ENCODE measurements around the gene BCAN.

Gene BCAN

DNA sequence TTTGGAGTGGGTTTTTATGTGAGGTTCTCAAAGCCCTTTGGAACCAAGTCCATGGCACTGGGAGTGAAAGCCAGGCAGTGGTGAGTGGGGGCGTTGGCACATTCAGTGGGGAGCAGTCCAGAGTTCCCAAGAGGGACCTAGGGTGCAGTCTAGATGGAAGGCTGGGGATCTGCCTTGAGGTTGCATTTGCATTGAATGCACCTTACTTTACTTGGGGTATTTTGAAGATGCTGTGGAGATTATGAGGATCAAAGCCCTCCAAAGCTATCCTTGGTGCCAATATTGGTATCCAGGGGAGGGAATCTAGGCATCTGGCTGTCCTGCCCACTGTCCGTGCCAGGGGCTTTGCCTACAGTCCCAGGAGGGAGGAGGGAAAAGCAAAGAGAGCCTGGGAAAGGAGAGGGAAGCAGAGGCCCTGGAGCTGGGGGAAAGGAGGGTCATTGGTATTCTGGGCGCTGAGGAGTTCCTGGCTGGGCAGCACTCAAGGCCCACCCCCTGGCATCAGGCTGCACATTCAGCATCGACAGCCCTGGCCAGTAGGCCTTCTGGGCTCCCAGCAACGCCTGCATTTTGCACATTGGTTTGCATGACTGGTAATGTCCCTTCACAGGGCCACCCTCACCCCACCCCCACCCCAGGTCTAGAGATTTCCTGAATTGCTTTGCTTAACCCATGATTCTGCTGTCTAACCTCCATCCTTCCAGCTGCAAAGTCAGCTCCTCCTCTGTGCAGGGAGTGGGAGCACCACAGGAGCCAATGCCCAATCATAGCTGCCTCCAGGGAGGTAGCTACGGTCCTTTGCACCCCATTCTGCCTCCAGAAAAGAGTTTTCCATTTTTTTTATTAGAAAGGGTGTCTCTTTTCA, 843 bp upstream of the BCAN start:
- Histone ChIP-seq H3K36me3 (ENCODE audit: control insufficient read depth, insufficient read depth, low read length) (no peaks in the 10 kb centered on the region; the same call in 1 of the 2 replicates), H3K4me3 (replicated peaks; ENCODE audit: low read depth, low read length) (no peak overlapping the region), H3K27me3 (replicated peaks; ENCODE audit: control insufficient read depth, insufficient read depth, low read length) (peaks cover 3% of the 10 kb centered on the region; the same call in 1 of the 2 replicates)
- TF ChIP-seq, protein P1, sequence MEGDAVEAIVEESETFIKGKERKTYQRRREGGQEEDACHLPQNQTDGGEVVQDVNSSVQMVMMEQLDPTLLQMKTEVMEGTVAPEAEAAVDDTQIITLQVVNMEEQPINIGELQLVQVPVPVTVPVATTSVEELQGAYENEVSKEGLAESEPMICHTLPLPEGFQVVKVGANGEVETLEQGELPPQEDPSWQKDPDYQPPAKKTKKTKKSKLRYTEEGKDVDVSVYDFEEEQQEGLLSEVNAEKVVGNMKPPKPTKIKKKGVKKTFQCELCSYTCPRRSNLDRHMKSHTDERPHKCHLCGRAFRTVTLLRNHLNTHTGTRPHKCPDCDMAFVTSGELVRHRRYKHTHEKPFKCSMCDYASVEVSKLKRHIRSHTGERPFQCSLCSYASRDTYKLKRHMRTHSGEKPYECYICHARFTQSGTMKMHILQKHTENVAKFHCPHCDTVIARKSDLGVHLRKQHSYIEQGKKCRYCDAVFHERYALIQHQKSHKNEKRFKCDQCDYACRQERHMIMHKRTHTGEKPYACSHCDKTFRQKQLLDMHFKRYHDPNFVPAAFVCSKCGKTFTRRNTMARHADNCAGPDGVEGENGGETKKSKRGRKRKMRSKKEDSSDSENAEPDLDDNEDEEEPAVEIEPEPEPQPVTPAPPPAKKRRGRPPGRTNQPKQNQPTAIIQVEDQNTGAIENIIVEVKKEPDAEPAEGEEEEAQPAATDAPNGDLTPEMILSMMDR (IDR thresholded peaks at IDR 0.05; ENCODE audit: insufficient read depth, low read length, poor library complexity, severe bottlenecking): no peak
- DNase-seq (ENCODE audit: extremely low read depth, insufficient read length): no peak

GRCh38 chr1:156642265-156643048, 540 bp downstream of the BCAN start:
- DNase-seq (ENCODE audit: extremely low read depth, insufficient read length): no peak
- H3K36me3 ChIP-seq (ENCODE audit: control insufficient read depth, insufficient read depth, low read length): no peaks in the 10 kb centered on the region; the same call in none of the 2 replicates
- TF ChIP-seq, protein P1 (IDR thresholded peaks at IDR 0.05; ENCODE audit: insufficient read depth, low read length, poor library complexity, severe bottlenecking): no peak
- peaks cover 3% of the 10 kb centered on the region; the same call in 1 of the 2 replicates for H3K27me3 ChIP-seq (replicated peaks; ENCODE audit: control insufficient read depth, insufficient read depth, low read length)
- no peak overlapping the region for H3K4me3 ChIP-seq (replicated peaks; ENCODE audit: low read depth, low read length)

DNA sequence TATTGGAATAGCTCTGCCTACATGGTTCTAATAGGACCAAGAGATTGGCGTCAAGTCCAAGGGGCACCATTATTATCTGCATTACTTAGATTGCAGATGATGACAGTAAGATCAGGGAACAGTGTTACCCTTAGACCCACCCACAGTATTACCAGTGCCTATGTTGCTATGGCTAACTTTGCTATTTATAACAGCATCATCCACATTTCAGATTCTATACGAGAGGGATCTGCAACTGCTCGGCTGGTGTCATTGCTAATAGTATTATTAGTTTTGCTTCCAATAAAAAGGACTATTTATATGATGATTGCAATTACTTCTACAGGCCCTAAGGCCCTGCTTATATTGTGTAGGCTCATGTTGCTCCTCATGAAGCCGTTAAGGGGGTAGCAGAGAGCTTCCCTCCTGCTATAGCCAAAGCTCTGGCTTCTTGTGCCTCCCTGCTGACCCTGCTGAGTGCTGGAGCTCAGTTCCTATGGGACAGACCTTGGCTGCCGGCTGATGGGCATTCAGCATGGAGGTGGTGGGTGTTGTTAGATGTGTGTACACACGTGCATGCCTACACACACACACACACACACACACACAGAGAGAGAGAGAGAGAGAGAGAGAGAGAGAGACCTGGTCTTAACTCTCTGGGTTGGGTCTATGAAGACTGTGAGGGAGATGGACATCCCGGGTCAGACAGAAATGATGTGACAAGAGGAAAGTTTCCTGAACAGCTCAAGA, 1.3 kb downstream of the BCAN start:
- H3K27me3 ChIP-seq (replicated peaks; ENCODE audit: control insufficient read depth, insufficient read depth, low read length): peaks cover 1% of the 10 kb centered on the region; the same call in 1 of the 2 replicates
- H3K4me3 ChIP-seq (replicated peaks; ENCODE audit: low read depth, low read length): no peak overlapping the region
- DNase-seq (ENCODE audit: extremely low read depth, insufficient read length): no peak
- TF ChIP-seq, protein P1 (IDR thresholded peaks at IDR 0.05; ENCODE audit: insufficient read depth, low read length, poor library complexity, severe bottlenecking): no peak
- no peaks in the 10 kb centered on the region; the same call in none of the 2 replicates for H3K36me3 ChIP-seq (ENCODE audit: control insufficient read depth, insufficient read depth, low read length)

DNA sequence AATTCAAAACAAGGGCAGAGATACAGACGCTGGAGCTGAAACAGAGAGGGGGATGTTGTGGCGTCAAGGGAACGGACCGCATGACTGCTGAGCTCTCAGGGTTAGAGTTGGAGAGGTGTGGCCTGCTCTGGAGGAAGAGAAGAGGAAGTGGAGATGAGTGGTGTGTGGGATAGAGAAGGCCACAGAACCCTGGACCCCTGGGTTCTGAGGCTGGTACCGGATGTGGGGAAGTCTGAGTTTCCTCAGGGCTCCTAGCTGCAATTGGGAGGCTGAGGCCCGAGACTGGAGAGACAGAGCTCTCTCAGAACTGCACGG, 1.8 kb downstream of the BCAN start:
- H3K27me3 ChIP-seq (replicated peaks; ENCODE audit: control insufficient read depth, insufficient read depth, low read length): peaks cover 1% of the 10 kb centered on the region; the same call in 1 of the 2 replicates
- no peak overlapping the region for H3K4me3 ChIP-seq (replicated peaks; ENCODE audit: low read depth, low read length)

DNA sequence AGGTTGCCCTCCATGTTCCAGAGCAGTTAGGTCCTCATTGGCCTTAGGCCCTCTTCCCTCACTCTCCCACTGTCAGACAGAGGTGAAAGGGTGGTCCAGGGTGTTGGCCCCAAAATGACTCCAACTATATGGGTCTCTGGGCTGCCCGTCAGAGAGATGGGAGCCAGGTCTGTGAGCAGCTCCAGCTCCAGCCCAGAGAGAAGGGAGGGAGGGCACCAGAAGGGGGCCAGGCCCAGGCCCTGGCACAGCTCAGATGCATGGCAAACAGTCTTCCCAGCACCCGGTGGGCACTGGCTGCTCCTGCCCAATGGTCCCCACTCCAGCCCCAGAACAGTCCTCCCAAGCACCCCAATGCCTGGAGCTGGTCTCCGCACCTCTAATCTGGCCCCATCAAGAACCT, 2.2 kb downstream of the BCAN start:
- no peaks in the 10 kb centered on the region; the same call in none of the 2 replicates for H3K36me3 ChIP-seq (ENCODE audit: control insufficient read depth, insufficient read depth, low read length)
- TF ChIP-seq, protein P1 (IDR thresholded peaks at IDR 0.05; ENCODE audit: insufficient read depth, low read length, poor library complexity, severe bottlenecking): no peak
- no peaks in the 10 kb centered on the region; the same call in 1 of the 2 replicates for H3K27me3 ChIP-seq (replicated peaks; ENCODE audit: control insufficient read depth, insufficient read depth, low read length)

More for the DNA sequence above, 1.8 kb downstream of the BCAN start:
- TF ChIP-seq, protein P1 (IDR thresholded peaks at IDR 0.05; ENCODE audit: insufficient read depth, low read length, poor library complexity, severe bottlenecking): no peak
- no peak for DNase-seq (ENCODE audit: extremely low read depth, insufficient read length)
- no peaks in the 10 kb centered on the region; the same call in none of the 2 replicates for H3K36me3 ChIP-seq (ENCODE audit: control insufficient read depth, insufficient read depth, low read length)

More for the DNA sequence above, 2.2 kb downstream of the BCAN start:
- H3K4me3 ChIP-seq (replicated peaks; ENCODE audit: low read depth, low read length): no peak overlapping the region
- DNase-seq (ENCODE audit: extremely low read depth, insufficient read length): no peak

Measured in GM06990 (cell line).